ENCODE data around the gene GRIP1.

DNA sequence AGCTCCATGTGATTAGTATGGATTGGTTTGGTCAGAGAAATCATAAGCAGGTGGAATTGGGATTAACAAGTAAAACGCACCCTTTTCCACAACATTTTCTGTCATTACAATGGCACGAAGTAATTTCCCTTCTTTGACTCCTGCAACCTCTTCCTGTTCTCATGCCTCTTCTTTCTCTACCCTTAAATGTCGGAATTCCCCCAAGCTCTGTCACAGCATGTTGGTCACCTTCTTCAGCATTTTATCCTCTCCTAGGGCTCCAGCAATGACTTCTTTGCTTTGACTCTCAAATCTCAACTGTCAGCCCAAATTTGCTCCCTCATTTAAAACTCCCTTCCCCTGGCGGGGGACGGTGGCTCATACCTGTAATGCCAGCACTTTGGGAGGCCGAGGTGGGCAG is 5.3 kb upstream of the GRIP1 start:
- TF ChIP-seq, protein P1, sequence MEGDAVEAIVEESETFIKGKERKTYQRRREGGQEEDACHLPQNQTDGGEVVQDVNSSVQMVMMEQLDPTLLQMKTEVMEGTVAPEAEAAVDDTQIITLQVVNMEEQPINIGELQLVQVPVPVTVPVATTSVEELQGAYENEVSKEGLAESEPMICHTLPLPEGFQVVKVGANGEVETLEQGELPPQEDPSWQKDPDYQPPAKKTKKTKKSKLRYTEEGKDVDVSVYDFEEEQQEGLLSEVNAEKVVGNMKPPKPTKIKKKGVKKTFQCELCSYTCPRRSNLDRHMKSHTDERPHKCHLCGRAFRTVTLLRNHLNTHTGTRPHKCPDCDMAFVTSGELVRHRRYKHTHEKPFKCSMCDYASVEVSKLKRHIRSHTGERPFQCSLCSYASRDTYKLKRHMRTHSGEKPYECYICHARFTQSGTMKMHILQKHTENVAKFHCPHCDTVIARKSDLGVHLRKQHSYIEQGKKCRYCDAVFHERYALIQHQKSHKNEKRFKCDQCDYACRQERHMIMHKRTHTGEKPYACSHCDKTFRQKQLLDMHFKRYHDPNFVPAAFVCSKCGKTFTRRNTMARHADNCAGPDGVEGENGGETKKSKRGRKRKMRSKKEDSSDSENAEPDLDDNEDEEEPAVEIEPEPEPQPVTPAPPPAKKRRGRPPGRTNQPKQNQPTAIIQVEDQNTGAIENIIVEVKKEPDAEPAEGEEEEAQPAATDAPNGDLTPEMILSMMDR (IDR thresholded peaks at IDR 0.05) = no peak
- no peak for TF ChIP-seq ZFX (IDR thresholded peaks at IDR 0.05; ENCODE audit: borderline replicate concordance)

Data from 22Rv1 (cell line).